GM13977 (cell line): ENCODE data around the gene BAAT.

ENCODE experiments used
- DNase-seq: peaks from one replicate; pipeline ENCODE4 v3.0.0; 2012; ENCODE audit warnings: low spot score
- CTCF ChIP-seq: IDR thresholded peaks from 2 replicates; pipeline ENCODE4 v1.5.1; 2012; ENCODE audit warnings: mild to moderate bottlenecking, control low read depth; ENCODE audit not compliant: insufficient read depth; ENCODE audit errors: extremely low read depth, missing control alignments
- in situ Hi-C: fragments of 300-500 bp; cut with MboI; formaldehyde crosslinking; loops from one replicate; pipeline ENCODE4 v1.12.0; 2022; ENCODE audit warnings: low sequenced_read_pairs, low pct_unique_long_range_greater_than_20kb, mixed read lengths, inconsistent platforms; ENCODE audit not compliant: unreplicated experiment

BAAT gene

GRCh38 chr9:101356619-101357018 is 28.2 kb downstream of the BAAT start:
- in situ Hi-C loops: no loop called here
- no peak for DNase-seq
- no peak for TF ChIP-seq CTCF

- no peak for TF ChIP-seq CTCF
- DNase-seq: no peak
- in situ Hi-C loops: no loop called here
Observed at GRCh38 chr9:101354765-101355708, 29.8 kb downstream of the BAAT start.

- in situ Hi-C loops: no loop called here
- no peak for DNase-seq
- TF ChIP-seq CTCF: no peak
Observed at GRCh38 chr9:101354143-101354764, 30.6 kb downstream of the BAAT start.

- no peak for TF ChIP-seq CTCF
- in situ Hi-C loops: no loop called here
- DNase-seq: no peak
Observed at GRCh38 chr9:101353683-101354082, 31.1 kb downstream of the BAAT start.

GRCh38 chr9:101352892-101353463 is 31.8 kb downstream of the BAAT start:
- no peak for TF ChIP-seq CTCF
- no peak for DNase-seq
- in situ Hi-C loops: no loop called here

- in situ Hi-C loops: no loop called here
Observed at GRCh38 chr9:101350285-101350684, 34.5 kb downstream of the BAAT start.

More at GRCh38 chr9:101350285-101350684, 34.5 kb downstream of the BAAT start:
- no peak for TF ChIP-seq CTCF
- no peak for DNase-seq
